Measurements from ENCODE around the gene IL17B.

The IL17B gene

GRCh38 chr5:149372076-149372795, 6.9 kb downstream of the IL17B start:
- TF ChIP-seq ZFX (IDR thresholded peaks at IDR 0.05) (no peak), CTCF (conservative IDR thresholded peaks at IDR 0.05) (no peak)
- H3K27ac ChIP-seq = no peak overlapping the region

GRCh38 chr5:149371296-149371962, 7.7 kb downstream of the IL17B start:
- TF ChIP-seq CTCF (conservative IDR thresholded peaks at IDR 0.05) (peak; percentile 95), ZFX (IDR thresholded peaks at IDR 0.05) (no peak)
- no peak overlapping the region for H3K27ac ChIP-seq

- TF ChIP-seq ZFX (IDR thresholded peaks at IDR 0.05) (no peak), CTCF (conservative IDR thresholded peaks at IDR 0.05) (no peak)
- H3K27ac ChIP-seq = no peak overlapping the region
Observed at GRCh38 chr5:149370878-149371277, 8.2 kb downstream of the IL17B start.

GRCh38 chr5:149367972-149368645, 11.0 kb downstream of the IL17B start:
- H3K27ac ChIP-seq = no peak overlapping the region
- TF ChIP-seq ZFX (IDR thresholded peaks at IDR 0.05) (no peak), CTCF (conservative IDR thresholded peaks at IDR 0.05) (no peak)

- TF ChIP-seq ZFX (IDR thresholded peaks at IDR 0.05) = no peak
- peak; percentile 94 for TF ChIP-seq CTCF (conservative IDR thresholded peaks at IDR 0.05)
Observed at GRCh38 chr5:149367249-149367971, 11.7 kb downstream of the IL17B start.

GRCh38 chr5:149366169-149366729, 12.8 kb downstream of the IL17B start:
- no peak overlapping the region for H3K27ac ChIP-seq
- TF ChIP-seq ZFX (IDR thresholded peaks at IDR 0.05) (no peak), CTCF (conservative IDR thresholded peaks at IDR 0.05) (no peak)

More at GRCh38 chr5:149367249-149367971, 11.7 kb downstream of the IL17B start:
- H3K27ac ChIP-seq = no peak overlapping the region
